ENCODE results near the gene MSRB1. TPM values are rescaled to one million over a fixed set of nuclear protein-coding genes. Genes with fewer than 3 reads are reported as not detected.

MSRB1 gene
- total and polyA plus RNA-seq, 2 donors (not counting 1 experiment from before 2014, with no cell fraction given), result 7.1 to 21.4 TPM

GRCh38 chr16:1912215-1912543 is 30.8 kb downstream of the MSRB1 start:
- no peak overlapping the region for H3K4me2 ChIP-seq (ENCODE audit: extremely low read depth, insufficient read depth, low read length)
- peaks cover 15% of the 10 kb centered on the region for H3K27me3 ChIP-seq (ENCODE audit: control insufficient read depth, insufficient read depth, low read length)
- H3K27ac ChIP-seq (ENCODE audit: insufficient read depth, low read length), result no peak overlapping the region
- no peaks in the 10 kb centered on the region for H4K20me1 ChIP-seq (ENCODE audit: control insufficient read depth, extremely low read depth, insufficient read depth, low read length)
- H3K9ac ChIP-seq (ENCODE audit: insufficient read depth, low read length), result no peak overlapping the region
- no peak for DNase-seq (ENCODE audit: low read depth in 2 of 2)
- no peak overlapping the region for H3K4me3 ChIP-seq (replicated peaks in 1 of 4; ENCODE audit: control extremely low read depth in 1 of 4, insufficient read depth in 1 of 4, low read depth in 3 of 4, low read length in 4 of 4)
- no peaks in the 10 kb centered on the region for H3K4me1 ChIP-seq (ENCODE audit: control insufficient read depth, extremely low read depth, insufficient read depth, low read length)
- no peaks in the 10 kb centered on the region for H3K36me3 ChIP-seq (ENCODE audit: control insufficient read depth, insufficient read depth, low read length)
- no peaks in the 10 kb centered on the region for H3K9me3 ChIP-seq (ENCODE audit: control insufficient read depth, insufficient read depth, low read depth, low read length)
- H3K79me2 ChIP-seq (ENCODE audit: control insufficient read depth, insufficient read depth, low read length), result no peaks in the 10 kb centered on the region
- no peak overlapping the region for H2AFZ ChIP-seq (ENCODE audit: low read length)
- TF ChIP-seq CTCF (conservative IDR thresholded peaks at IDR 0.05 in 1 of 2, IDR thresholded peaks at IDR 0.05 in 1 of 2; ENCODE audit: low read depth in 1 of 2, low read length in 2 of 2), result no peak
- TF ChIP-seq EZH2 (IDR thresholded peaks at IDR 0.05; ENCODE audit: low read length, missing control alignments), result no peak

- no peak for DNase-seq (ENCODE audit: low read depth in 2 of 2)
- Histone ChIP-seq H3K4me2 (ENCODE audit: extremely low read depth, insufficient read depth, low read length) (no peak overlapping the region), H3K27me3 (ENCODE audit: control insufficient read depth, insufficient read depth, low read length) (peaks cover 9% of the 10 kb centered on the region), H3K79me2 (ENCODE audit: control insufficient read depth, insufficient read depth, low read length) (no peaks in the 10 kb centered on the region), H3K36me3 (ENCODE audit: control insufficient read depth, insufficient read depth, low read length) (no peaks in the 10 kb centered on the region), H3K4me1 (ENCODE audit: control insufficient read depth, extremely low read depth, insufficient read depth, low read length) (no peaks in the 10 kb centered on the region), H3K27ac (ENCODE audit: insufficient read depth, low read length) (no peak overlapping the region), H2AFZ (ENCODE audit: low read length) (no peak overlapping the region), H4K20me1 (ENCODE audit: control insufficient read depth, extremely low read depth, insufficient read depth, low read length) (no peaks in the 10 kb centered on the region), H3K4me3 (replicated peaks in 1 of 4; ENCODE audit: control extremely low read depth in 1 of 4, insufficient read depth in 1 of 4, low read depth in 3 of 4, low read length in 4 of 4) (no peak overlapping the region), H3K9me3 (ENCODE audit: control insufficient read depth, insufficient read depth, low read depth, low read length) (no peaks in the 10 kb centered on the region), H3K9ac (ENCODE audit: insufficient read depth, low read length) (no peak overlapping the region)
- TF ChIP-seq CTCF (conservative IDR thresholded peaks at IDR 0.05 in 1 of 2, IDR thresholded peaks at IDR 0.05 in 1 of 2; ENCODE audit: low read depth in 1 of 2, low read length in 2 of 2) (no peak), EZH2 (IDR thresholded peaks at IDR 0.05; ENCODE audit: low read length, missing control alignments) (no peak)
These were observed 31.4 kb downstream of the MSRB1 start for GRCh38 chr16:1911467-1912214.

GRCh38 chr16:1909561-1910231 is 33.3 kb downstream of the MSRB1 start:
- Histone ChIP-seq H3K9ac (ENCODE audit: insufficient read depth, low read length) (no peak overlapping the region), H3K9me3 (ENCODE audit: control insufficient read depth, insufficient read depth, low read depth, low read length) (no peaks in the 10 kb centered on the region), H3K4me1 (ENCODE audit: control insufficient read depth, extremely low read depth, insufficient read depth, low read length) (no peaks in the 10 kb centered on the region), H3K36me3 (ENCODE audit: control insufficient read depth, insufficient read depth, low read length) (no peaks in the 10 kb centered on the region), H3K27me3 (ENCODE audit: control insufficient read depth, insufficient read depth, low read length) (no peaks in the 10 kb centered on the region), H4K20me1 (ENCODE audit: control insufficient read depth, extremely low read depth, insufficient read depth, low read length) (no peaks in the 10 kb centered on the region), H3K4me3 (replicated peaks in 1 of 4; ENCODE audit: control extremely low read depth in 1 of 4, insufficient read depth in 1 of 4, low read depth in 3 of 4, low read length in 4 of 4) (no peak overlapping the region), H2AFZ (ENCODE audit: low read length) (no peak overlapping the region), H3K79me2 (ENCODE audit: control insufficient read depth, insufficient read depth, low read length) (no peaks in the 10 kb centered on the region), H3K27ac (ENCODE audit: insufficient read depth, low read length) (no peak overlapping the region), H3K4me2 (ENCODE audit: extremely low read depth, insufficient read depth, low read length) (no peak overlapping the region)
- no peak for DNase-seq (ENCODE audit: low read depth in 2 of 2)
- no peak for TF ChIP-seq EZH2 (IDR thresholded peaks at IDR 0.05; ENCODE audit: low read length, missing control alignments)
